A549 treated with DMSO at 1 μM for 4 hours (cell line): ENCODE measurements around the gene RTF1. TPM values are rescaled to one million over a fixed set of nuclear protein-coding genes. Genes with fewer than 3 reads are reported as not detected.

ENCODE experiments used
- total RNA-seq: library from RNA; stranded (reverse); fragments of 200-300 nt; extraction: Qiagen RNA extraction; gene quantifications from 5 replicates; pipeline ENCODE4 v1.2.3, GENCODE V29; 2022; ENCODE audit warnings: low read depth

Gene RTF1
- total RNA-seq = 19.1 to 26.4 TPM (median 21.6 TPM) in 5 replicates

DNA sequence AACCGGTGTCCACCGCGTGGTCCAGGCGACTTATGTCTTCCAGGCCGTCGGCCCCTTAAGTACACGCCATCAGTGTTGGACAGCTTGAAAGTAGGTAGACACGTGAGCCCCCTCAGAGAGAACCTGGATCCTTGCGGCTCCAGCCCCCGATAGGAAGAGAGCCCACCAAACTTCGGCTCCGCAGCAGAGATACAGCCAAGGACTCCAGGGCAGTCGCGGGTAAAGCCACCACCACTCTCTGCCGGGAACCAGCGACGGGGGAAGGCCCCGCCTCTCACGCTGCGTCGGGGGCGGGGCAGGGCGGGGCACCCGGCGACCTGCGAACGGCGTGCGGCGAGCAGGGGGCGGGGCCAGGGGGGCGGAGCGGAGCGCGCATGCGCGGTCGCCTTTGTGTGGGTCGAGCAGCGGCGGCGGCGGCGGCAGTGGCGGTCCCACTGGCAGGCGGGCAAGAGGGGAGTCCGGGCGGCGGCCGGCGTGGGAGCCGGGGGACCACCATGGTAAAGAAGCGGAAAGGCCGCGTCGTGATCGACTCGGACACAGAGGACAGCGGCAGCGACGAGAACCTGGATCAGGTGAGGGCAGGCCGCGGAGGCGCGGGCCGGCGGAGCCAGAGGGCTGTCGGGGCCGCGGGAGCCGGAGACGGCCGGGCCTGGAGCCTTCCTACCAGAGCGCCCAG, at the start of gene RTF1:
Gene RTF1, plus strand, starts transcription at position 354 of the 676 bp plus-strand sequence. Its CDS starts 21 bp downstream, at position 375.

DNA sequence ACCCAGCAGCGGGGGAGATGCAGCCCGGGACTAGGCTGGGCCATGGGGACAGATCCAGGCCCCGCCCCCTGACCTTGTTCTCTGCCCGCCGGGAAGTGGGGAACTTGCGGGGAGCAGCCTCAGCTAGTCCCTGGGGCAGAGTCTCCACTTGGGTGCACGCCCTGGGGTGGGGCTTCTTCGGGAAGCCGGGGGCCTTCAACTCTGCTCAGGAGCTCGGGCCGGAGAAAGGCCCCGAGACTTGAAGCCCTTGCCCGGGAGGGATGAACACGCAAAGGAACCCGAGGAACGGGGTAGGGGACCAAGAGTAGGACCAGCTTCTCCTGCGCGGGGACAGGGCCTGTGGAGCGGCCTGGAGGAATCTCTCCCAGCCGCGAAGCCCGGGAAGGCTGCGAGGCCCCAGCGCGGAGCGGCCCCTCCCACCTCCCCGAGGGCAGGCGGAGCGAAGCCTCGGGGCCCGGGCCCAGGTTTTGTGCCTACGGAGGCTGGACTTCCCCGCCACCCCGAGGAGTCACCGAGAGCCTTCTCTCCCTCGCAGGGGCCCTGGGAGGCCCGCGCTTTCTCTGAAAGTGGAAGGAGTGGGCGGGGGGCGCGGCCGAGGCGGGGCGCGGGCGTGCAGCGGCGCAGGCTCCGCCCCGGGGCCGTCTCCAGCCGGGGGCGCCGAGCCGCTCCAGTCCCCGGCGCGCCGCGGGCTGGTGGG, 76.5 kb downstream of the RTF1 start, which contains the start of gene ITPKA:
Gene ITPKA, plus strand, starts transcription at position 670 of the 697 bp plus-strand sequence. CDS start 54 bp downstream, outside the sequence.

DNA sequence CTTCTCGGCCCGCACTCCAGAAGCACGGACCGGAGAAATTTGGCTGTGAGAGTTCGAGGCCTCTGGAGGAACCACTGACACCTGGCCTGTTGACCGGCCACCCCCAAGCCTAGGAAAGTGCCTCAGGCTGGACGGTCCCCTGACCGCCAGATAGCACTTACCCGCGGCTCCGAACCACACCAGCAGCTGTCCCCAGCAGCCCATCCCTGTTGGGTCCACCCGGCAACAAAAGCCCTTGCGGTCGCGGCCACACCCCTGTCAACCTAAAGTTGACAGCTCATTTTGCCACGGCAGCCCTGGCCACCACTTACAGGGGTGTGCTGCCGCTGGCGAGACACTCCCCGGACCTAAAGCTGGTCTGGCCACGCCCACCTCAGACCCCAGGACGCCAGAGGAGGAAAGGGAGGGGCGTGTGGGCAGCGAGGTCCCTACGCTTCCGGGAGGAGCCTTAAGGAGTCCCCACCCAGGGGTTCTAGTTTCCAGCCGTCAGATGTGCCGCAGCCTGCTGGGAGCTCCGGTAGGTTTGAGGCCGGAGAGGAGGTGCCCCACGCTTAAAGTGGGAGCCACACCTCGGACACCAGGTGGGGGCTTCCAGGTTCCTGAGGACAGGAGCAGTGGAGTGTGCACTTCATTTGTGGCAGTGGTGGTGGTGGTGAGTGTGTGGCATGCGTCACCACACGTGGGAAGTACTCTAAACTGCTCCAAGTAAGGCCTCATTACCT, 96.8 kb downstream of the RTF1 start, which contains the start of gene LTK:
Gene LTK, minus strand, starts transcription at position 322 of the 722 bp plus-strand sequence. Its CDS starts 118 bp downstream, at position 204.

Other genes starting within 250 kb of the RTF1 start
- 0.07 TPM in 1 of 5 replicates, not detected in the others for gene EXD1, start 186.3 kb upstream of the RTF1 start, total RNA-seq
- 52.5 to 66.2 TPM (median 62.7 TPM) in 5 replicates for gene CHP1, start 185.8 kb upstream of the RTF1 start, total RNA-seq
- gene OIP5, start 84.5 kb upstream of the RTF1 start, total RNA-seq = 13.9 to 15.3 TPM (median 14.6 TPM) in 5 replicates
- gene NUSAP1, start 84.2 kb upstream of the RTF1 start, total RNA-seq = 66.7 to 83.9 TPM (median 78.4 TPM) in 5 replicates
- 11.5 to 14.1 TPM (median 13.0 TPM) in 5 replicates for gene NDUFAF1, start 14.6 kb upstream of the RTF1 start, total RNA-seq
- gene ITPKA, start 76.8 kb downstream of the RTF1 start, total RNA-seq = 1.1 to 1.9 TPM (median 1.4 TPM) in 5 replicates
- 0.05 to 0.11 TPM (median 0.06 TPM) in 3 of 5 replicates, not detected in the others for gene LTK, start 96.7 kb downstream of the RTF1 start, total RNA-seq
- 7.9 to 14.3 TPM (median 13.4 TPM) in 5 replicates for gene RPAP1, start 127.2 kb downstream of the RTF1 start, total RNA-seq
- gene TYRO3, start 142.1 kb downstream of the RTF1 start, total RNA-seq = 12.7 to 16.1 TPM (median 12.9 TPM) in 5 replicates
- 7.6 to 10.0 TPM (median 8.6 TPM) in 5 replicates for gene MGA, start 243.3 kb downstream of the RTF1 start, total RNA-seq